Measurements from ENCODE around the gene RAB27B. TPM values are rescaled to one million over a fixed set of nuclear protein-coding genes. Genes with fewer than 3 reads are reported as not detected.

Gene RAB27B
- 1 to 10 TPM in 1 of 2 donors, under 1 TPM in 1; 0.11 to 1.1 TPM for total RNA-seq

GRCh38 chr18:54828281-54828881 is at the start of gene RAB27B:
Gene RAB27B (plus strand): TSS chr18:54828477. CDS start chr18:54877586, 49,109 bp downstream.
- H3K36me3 ChIP-seq = no peaks in the 10 kb centered on the region
- DNase-seq (ENCODE audit: low spot score) = peak; percentile 68
- TF ChIP-seq, protein P1, sequence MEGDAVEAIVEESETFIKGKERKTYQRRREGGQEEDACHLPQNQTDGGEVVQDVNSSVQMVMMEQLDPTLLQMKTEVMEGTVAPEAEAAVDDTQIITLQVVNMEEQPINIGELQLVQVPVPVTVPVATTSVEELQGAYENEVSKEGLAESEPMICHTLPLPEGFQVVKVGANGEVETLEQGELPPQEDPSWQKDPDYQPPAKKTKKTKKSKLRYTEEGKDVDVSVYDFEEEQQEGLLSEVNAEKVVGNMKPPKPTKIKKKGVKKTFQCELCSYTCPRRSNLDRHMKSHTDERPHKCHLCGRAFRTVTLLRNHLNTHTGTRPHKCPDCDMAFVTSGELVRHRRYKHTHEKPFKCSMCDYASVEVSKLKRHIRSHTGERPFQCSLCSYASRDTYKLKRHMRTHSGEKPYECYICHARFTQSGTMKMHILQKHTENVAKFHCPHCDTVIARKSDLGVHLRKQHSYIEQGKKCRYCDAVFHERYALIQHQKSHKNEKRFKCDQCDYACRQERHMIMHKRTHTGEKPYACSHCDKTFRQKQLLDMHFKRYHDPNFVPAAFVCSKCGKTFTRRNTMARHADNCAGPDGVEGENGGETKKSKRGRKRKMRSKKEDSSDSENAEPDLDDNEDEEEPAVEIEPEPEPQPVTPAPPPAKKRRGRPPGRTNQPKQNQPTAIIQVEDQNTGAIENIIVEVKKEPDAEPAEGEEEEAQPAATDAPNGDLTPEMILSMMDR (IDR thresholded peaks at IDR 0.05) = no peak
- peaks cover 0 to 12% of the 10 kb centered on the region in 2 donors for H3K4me1 ChIP-seq
- peak within 1 kb of the TSS; percentile 18 to 50 for H3K4me3 ChIP-seq
- H3K9me3 ChIP-seq = no peaks in the 10 kb centered on the region
- H3K27ac ChIP-seq = no peak within 1 kb of the TSS
- no peaks in the 10 kb centered on the region for H3K27me3 ChIP-seq

DNA sequence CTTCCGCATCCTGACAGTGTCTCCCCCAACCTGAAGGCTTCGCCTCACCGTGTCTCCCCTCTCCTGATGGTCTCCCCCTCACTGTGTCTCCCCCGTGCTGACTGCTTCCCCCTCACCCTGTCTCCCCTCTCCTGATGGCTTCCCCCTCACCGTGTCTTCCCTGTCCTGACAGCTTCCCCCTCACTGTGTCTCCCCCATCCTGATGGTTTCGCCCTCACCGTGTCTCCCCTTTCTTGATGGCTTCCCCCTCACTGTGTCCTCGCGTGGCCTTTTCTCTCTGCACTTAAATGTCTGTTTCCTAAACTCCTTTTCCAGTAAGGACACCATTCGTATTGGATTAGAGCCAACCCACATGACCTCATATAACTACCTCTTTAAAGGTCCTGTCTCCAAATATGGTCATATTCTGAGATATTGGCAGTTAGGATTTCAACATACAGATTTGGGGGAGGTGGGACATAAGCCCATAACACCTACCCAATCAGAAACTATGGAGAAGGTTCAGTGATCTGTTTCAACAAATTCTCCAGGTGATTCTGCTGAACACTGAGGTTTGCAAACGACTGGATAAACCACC is 47.9 kb upstream of the RAB27B start:
- TF ChIP-seq, protein P1 (IDR thresholded peaks at IDR 0.05) = no peak
- no peaks in the 10 kb centered on the region for H3K4me1 ChIP-seq
- no peaks in the 10 kb centered on the region for H3K36me3 ChIP-seq
- no peak overlapping the region for H3K27ac ChIP-seq
- H3K27me3 ChIP-seq = no peaks in the 10 kb centered on the region
- H3K9me3 ChIP-seq = no peaks in the 10 kb centered on the region
- H3K4me3 ChIP-seq = no peak overlapping the region
- DNase-seq (ENCODE audit: low spot score) = no peak

DNA sequence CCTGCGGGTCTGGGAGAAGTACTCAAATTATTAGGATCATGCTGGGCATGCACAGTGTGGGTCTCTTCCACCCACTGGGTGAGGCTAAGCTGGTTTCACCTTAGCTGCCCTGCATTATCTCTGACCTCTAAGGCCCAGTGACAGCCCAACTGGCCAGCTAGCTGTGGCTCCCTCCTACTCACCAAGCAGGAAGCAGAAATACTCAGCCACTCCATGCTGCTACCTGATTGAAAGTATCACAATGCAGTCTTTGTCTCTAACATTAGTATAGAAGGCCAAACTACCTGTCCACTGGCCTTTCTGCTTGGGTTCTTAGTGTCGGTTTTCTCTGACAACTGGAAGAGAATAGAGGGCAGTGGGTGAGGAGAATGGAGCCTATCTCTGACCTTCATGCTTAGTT is 47.3 kb upstream of the RAB27B start:
- no peak overlapping the region for H3K27ac ChIP-seq
- no peaks in the 10 kb centered on the region for H3K9me3 ChIP-seq
- no peaks in the 10 kb centered on the region for H3K4me1 ChIP-seq
- H3K27me3 ChIP-seq = no peaks in the 10 kb centered on the region
- no peak overlapping the region for H3K4me3 ChIP-seq
- DNase-seq (ENCODE audit: low spot score) = no peak
- TF ChIP-seq, protein P1 (IDR thresholded peaks at IDR 0.05) = no peak
- no peaks in the 10 kb centered on the region for H3K36me3 ChIP-seq

DNA sequence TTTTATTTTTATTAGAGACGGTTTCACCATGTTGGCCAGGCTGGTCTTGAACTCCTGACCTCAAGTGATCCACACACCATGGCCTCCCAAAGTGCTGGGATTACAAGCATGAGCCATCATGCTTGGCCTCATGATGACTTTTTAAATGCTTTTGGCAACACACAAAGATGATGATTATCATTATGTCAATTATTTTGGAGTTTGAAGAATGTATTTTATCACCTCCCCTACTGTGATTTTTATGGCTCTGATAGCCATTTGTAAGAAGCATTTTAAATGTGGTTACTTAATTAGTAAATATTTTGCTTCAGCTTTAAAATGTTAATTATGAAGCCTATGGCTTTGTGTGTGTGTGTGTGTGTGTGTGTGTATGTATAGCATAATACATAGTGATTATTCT is 45.1 kb upstream of the RAB27B start:
- H3K36me3 ChIP-seq = no peaks in the 10 kb centered on the region
- H3K27ac ChIP-seq = no peak overlapping the region
- TF ChIP-seq, protein P1 (IDR thresholded peaks at IDR 0.05) = no peak

DNA sequence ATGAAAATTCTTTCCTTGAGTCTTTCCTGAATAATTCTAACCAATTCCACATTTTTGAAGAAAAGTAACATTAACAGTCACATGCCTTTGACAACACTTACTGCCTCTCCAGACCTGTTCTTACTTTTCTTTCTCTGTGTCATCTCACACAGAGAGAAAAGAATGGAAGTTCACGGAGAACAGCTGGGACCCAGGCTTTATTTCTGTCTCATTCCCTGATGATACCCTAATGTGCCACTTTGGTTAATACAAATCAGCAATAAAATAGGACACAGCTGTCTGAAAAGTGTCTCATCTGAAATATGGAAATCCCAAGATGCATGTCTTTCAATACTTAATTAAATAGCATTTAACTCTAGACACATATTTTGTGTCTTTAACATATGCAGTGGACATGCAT is 42.1 kb upstream of the RAB27B start:
- TF ChIP-seq, protein P1 (IDR thresholded peaks at IDR 0.05) = no peak
- no peak overlapping the region for H3K27ac ChIP-seq
- H3K27me3 ChIP-seq = no peaks in the 10 kb centered on the region
- no peaks in the 10 kb centered on the region for H3K4me1 ChIP-seq
- H3K9me3 ChIP-seq = no peaks in the 10 kb centered on the region
- DNase-seq (ENCODE audit: low spot score) = no peak
- H3K36me3 ChIP-seq = no peaks in the 10 kb centered on the region
- no peak overlapping the region for H3K4me3 ChIP-seq

More for the DNA sequence above, 45.1 kb upstream of the RAB27B start:
- no peaks in the 10 kb centered on the region for H3K27me3 ChIP-seq
- no peaks in the 10 kb centered on the region for H3K4me1 ChIP-seq
- DNase-seq (ENCODE audit: low spot score) = no peak
- no peaks in the 10 kb centered on the region for H3K9me3 ChIP-seq
- no peak overlapping the region for H3K4me3 ChIP-seq

All from right atrium auricular region (tissue), 2 donors.